ENCODE data around the gene PPP2R2C. TPM values are rescaled to one million over a fixed set of nuclear protein-coding genes. Genes with fewer than 3 reads are reported as not detected.

The PPP2R2C gene
- total RNA-seq, 1 experiment from 2014 or later: not detected

DNA sequence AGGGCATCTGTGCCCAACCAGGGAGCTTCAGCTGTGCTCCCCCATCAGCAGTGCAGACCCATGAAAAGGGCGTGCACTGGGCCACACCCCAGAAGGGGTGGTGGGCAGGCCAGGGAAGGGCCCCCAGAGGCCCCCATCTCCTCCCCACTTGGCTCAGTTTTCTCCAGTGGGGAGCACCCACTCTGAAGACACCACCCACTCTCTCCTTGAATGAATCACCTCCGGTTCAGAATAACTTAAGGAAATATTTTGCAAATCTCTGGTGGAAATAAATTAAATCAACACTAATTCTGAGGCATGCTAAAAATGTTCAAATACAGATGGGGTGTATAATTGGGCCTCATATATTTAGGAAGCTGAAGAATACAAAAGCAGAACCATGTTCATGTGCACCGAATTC lies 41.3 kb upstream of the PPP2R2C start:
- H3K36me3 ChIP-seq (ENCODE audit: insufficient read depth, low read length, poor library complexity, severe bottlenecking): no peaks in the 10 kb centered on the region
- no peaks in the 10 kb centered on the region for H3K9me3 ChIP-seq (ENCODE audit: low read depth, low read length, poor library complexity, severe bottlenecking)
- TF ChIP-seq EZH2 (IDR thresholded peaks at IDR 0.05; ENCODE audit: borderline replicate concordance, low read depth, low read length, poor library complexity, severe bottlenecking): no peak
- TF ChIP-seq, protein P1, sequence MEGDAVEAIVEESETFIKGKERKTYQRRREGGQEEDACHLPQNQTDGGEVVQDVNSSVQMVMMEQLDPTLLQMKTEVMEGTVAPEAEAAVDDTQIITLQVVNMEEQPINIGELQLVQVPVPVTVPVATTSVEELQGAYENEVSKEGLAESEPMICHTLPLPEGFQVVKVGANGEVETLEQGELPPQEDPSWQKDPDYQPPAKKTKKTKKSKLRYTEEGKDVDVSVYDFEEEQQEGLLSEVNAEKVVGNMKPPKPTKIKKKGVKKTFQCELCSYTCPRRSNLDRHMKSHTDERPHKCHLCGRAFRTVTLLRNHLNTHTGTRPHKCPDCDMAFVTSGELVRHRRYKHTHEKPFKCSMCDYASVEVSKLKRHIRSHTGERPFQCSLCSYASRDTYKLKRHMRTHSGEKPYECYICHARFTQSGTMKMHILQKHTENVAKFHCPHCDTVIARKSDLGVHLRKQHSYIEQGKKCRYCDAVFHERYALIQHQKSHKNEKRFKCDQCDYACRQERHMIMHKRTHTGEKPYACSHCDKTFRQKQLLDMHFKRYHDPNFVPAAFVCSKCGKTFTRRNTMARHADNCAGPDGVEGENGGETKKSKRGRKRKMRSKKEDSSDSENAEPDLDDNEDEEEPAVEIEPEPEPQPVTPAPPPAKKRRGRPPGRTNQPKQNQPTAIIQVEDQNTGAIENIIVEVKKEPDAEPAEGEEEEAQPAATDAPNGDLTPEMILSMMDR (conservative IDR thresholded peaks at IDR 0.05; ENCODE audit: low read depth, low read length): no peak
- intact Hi-C loops (cut with micrococcal nuclease; ENCODE audit: unreplicated experiment): no loop called here
- POLR2A ChIA-PET (ENCODE audit: low non-redundant PET): no interaction called here
- DNase-seq (ENCODE audit: low spot score): no peak
- no peak overlapping the region for H3K27ac ChIP-seq (ENCODE audit: low read depth, low read length, poor library complexity, severe bottlenecking)
- no peaks in the 10 kb centered on the region for H3K4me1 ChIP-seq (ENCODE audit: insufficient read depth, low read length, poor library complexity, severe bottlenecking)
- CTCF ChIA-PET: no interaction called here
- H3K27me3 ChIP-seq (replicated peaks; ENCODE audit: insufficient read depth, low read depth, low read length, poor library complexity): peaks cover 17% of the 10 kb centered on the region
- H3K4me3 ChIP-seq (ENCODE audit: low read depth, low read length, poor library complexity, severe bottlenecking): no peak overlapping the region
- BruUV-seq (replicated peaks): no TSS peak

GRCh38 chr4:6509587-6509986 lies 37.2 kb upstream of the PPP2R2C start:
- no peak overlapping the region for H3K4me3 ChIP-seq (ENCODE audit: low read depth, low read length, poor library complexity, severe bottlenecking)
- POLR2A ChIA-PET (ENCODE audit: low non-redundant PET): no interaction called here
- H3K36me3 ChIP-seq (ENCODE audit: insufficient read depth, low read length, poor library complexity, severe bottlenecking): no peaks in the 10 kb centered on the region
- intact Hi-C loops (cut with micrococcal nuclease; ENCODE audit: unreplicated experiment): no loop called here
- DNase-seq (ENCODE audit: low spot score): no peak
- CTCF ChIA-PET: no interaction called here
- no peak overlapping the region for H3K27ac ChIP-seq (ENCODE audit: low read depth, low read length, poor library complexity, severe bottlenecking)
- peaks cover 11% of the 10 kb centered on the region for H3K9me3 ChIP-seq (ENCODE audit: low read depth, low read length, poor library complexity, severe bottlenecking)
- TF ChIP-seq, protein P1 (conservative IDR thresholded peaks at IDR 0.05; ENCODE audit: low read depth, low read length): no peak
- no peak for TF ChIP-seq EZH2 (IDR thresholded peaks at IDR 0.05; ENCODE audit: borderline replicate concordance, low read depth, low read length, poor library complexity, severe bottlenecking)
- BruUV-seq (replicated peaks): no TSS peak
- H3K27me3 ChIP-seq (replicated peaks; ENCODE audit: insufficient read depth, low read depth, low read length, poor library complexity): no peaks in the 10 kb centered on the region
- no peaks in the 10 kb centered on the region for H3K4me1 ChIP-seq (ENCODE audit: insufficient read depth, low read length, poor library complexity, severe bottlenecking)

- DNase-seq (ENCODE audit: low spot score): no peak
- TF ChIP-seq EZH2 (IDR thresholded peaks at IDR 0.05; ENCODE audit: borderline replicate concordance, low read depth, low read length, poor library complexity, severe bottlenecking): no peak
- TF ChIP-seq, protein P1 (conservative IDR thresholded peaks at IDR 0.05; ENCODE audit: low read depth, low read length): no peak
- H3K4me3 ChIP-seq (ENCODE audit: low read depth, low read length, poor library complexity, severe bottlenecking): no peak overlapping the region
- ChIA-PET POLR2A (ENCODE audit: low non-redundant PET) (no interaction called here), CTCF (no interaction called here)
- no peaks in the 10 kb centered on the region for H3K36me3 ChIP-seq (ENCODE audit: insufficient read depth, low read length, poor library complexity, severe bottlenecking)
- no peaks in the 10 kb centered on the region for H3K4me1 ChIP-seq (ENCODE audit: insufficient read depth, low read length, poor library complexity, severe bottlenecking)
- intact Hi-C loops (cut with micrococcal nuclease; ENCODE audit: unreplicated experiment): no loop called here
- no TSS peak for BruUV-seq (replicated peaks)
- no peak overlapping the region for H3K27ac ChIP-seq (ENCODE audit: low read depth, low read length, poor library complexity, severe bottlenecking)
- peaks cover 10% of the 10 kb centered on the region for H3K27me3 ChIP-seq (replicated peaks; ENCODE audit: insufficient read depth, low read depth, low read length, poor library complexity)
- H3K9me3 ChIP-seq (ENCODE audit: low read depth, low read length, poor library complexity, severe bottlenecking): peaks cover 12% of the 10 kb centered on the region
These were observed 34.9 kb upstream of the PPP2R2C start for GRCh38 chr4:6507345-6507744.
